Left lung (tissue), 10 donors: Measurements from ENCODE around the gene EXT2. TPM values are rescaled to one million over a fixed set of nuclear protein-coding genes. Genes with fewer than 3 reads are reported as not detected.

Experiments
- ATAC-seq: fragments of 200-7000 bp; cut with Tn5 transposase; one replicate; pipeline ENCODE4 v1.9.1; 2020; ENCODE audit warnings: moderate library complexity
- DNase-seq, 4 donors: peaks; one replicate each; pipeline ENCODE4 v3.0.0-alpha.2; 2013 to 2020
- H3K27ac ChIP-seq, 2 donors: fragments of 200-600 bp; sonication (generic) in 1 of 2; one replicate each; pipeline versions ENCODE4 v1.5.0 to v1.8.0; 2020 to 2021
- H3K27me3 ChIP-seq, 2 donors: fragments of 200-600 bp; sonication (generic) in 1 of 2; one replicate each; pipeline versions ENCODE4 v1.5.0 to v1.8.0; 2020 to 2021
- H3K36me3 ChIP-seq, 2 donors: fragments of 200-600 bp; sonication (generic) in 1 of 2; one replicate each; pipeline versions ENCODE4 v1.5.0 to v1.8.0; 2020 to 2021
- H3K4me1 ChIP-seq, 2 donors: fragments of 200-600 bp; one replicate each; pipeline ENCODE4 v1.8.0; 2021
- H3K4me3 ChIP-seq, 2 donors: fragments of 200-600 bp; sonication (generic) in 1 of 2; one replicate each; pipeline versions ENCODE4 v1.5.0 to v1.8.0; 2020 to 2021; ENCODE audit warnings: mild to moderate bottlenecking in 1 of 2
- H3K9me3 ChIP-seq, 2 donors: fragments of 200-600 bp; sonication (generic) in 1 of 2; one replicate each; pipeline versions ENCODE4 v1.5.0 to v1.8.0; 2020 to 2021
- CTCF ChIP-seq, 2 donors: fragments of 200-600 bp; sonication (generic) in 1 of 2; IDR thresholded peaks; one replicate each; pipeline versions ENCODE4 v1.5.0 to v1.8.0; 2021; ENCODE audit warnings: antibody characterized with exemption in 2 of 2
- intact Hi-C, 2 donors: fragments of 100-400 bp; cut with DNase I; formaldehyde crosslinking; loops; one replicate each; pipeline versions ENCODE4 v1.11.2 to v1.14.2; 2022
- polyA plus RNA-seq, 6 donors: library from polyadenylated mRNA; unstranded; fragments of 120-200 nt; gene quantifications; one replicate each; pipeline ENCODE4 v1.2.1, GENCODE V29; 2013; ENCODE audit not compliant: insufficient read length in 6 of 6
- total RNA-seq, 2 donors: library from RNA; stranded (reverse); fragmentation: NEBNext Ultra II Directional; extraction: Animal tissue kit (Norgen Biotek cat#: 25700); gene quantifications; one replicate each; pipeline ENCODE4 v1.2.1, GENCODE V29; 2021
- donor health status: DM: no; HTN: yes; CAD: no.
- donor health status: DM: no; HTN: no; CAD: no.

The EXT2 gene
- total and polyA plus RNA-seq, 8 donors: 56.4 to 85.0 (median 76.8) TPM

- no peak overlapping the region for H3K27ac ChIP-seq
- intact Hi-C loops: no loop called here
- peaks cover 0 to 12% of the 10 kb centered on the region in 2 donors for H3K9me3 ChIP-seq
- no peaks in the 10 kb centered on the region for H3K4me1 ChIP-seq
- TF ChIP-seq CTCF (IDR thresholded peaks at IDR 0.05): no peak
- H3K4me3 ChIP-seq: no peak overlapping the region
- no peaks in the 10 kb centered on the region for H3K36me3 ChIP-seq
- no peak for DNase-seq
- H3K27me3 ChIP-seq: no peaks in the 10 kb centered on the region
- ATAC-seq: no peak
Observed at GRCh38 chr11:44257338-44258189, 162.1 kb downstream of the EXT2 start.

GRCh38 chr11:44258190-44258489 lies 162.7 kb downstream of the EXT2 start:
- ATAC-seq (no peak), DNase-seq (no peak)
- H3K27me3 ChIP-seq: no peaks in the 10 kb centered on the region
- no peaks in the 10 kb centered on the region for H3K36me3 ChIP-seq
- H3K27ac ChIP-seq: no peak overlapping the region
- TF ChIP-seq CTCF (IDR thresholded peaks at IDR 0.05): no peak
- no peaks in the 10 kb centered on the region for H3K4me1 ChIP-seq
- intact Hi-C loops: no loop called here
- no peak overlapping the region for H3K4me3 ChIP-seq
- peaks cover 0 to 6% of the 10 kb centered on the region in 2 donors for H3K9me3 ChIP-seq

GRCh38 chr11:44258839-44259420 lies 163.5 kb downstream of the EXT2 start:
- H3K9me3 ChIP-seq: no peaks in the 10 kb centered on the region
- no peak for TF ChIP-seq CTCF (IDR thresholded peaks at IDR 0.05)
- no peak overlapping the region for H3K27ac ChIP-seq
- H3K4me3 ChIP-seq: no peak overlapping the region
- no peaks in the 10 kb centered on the region for H3K36me3 ChIP-seq
- no peaks in the 10 kb centered on the region for H3K27me3 ChIP-seq
- intact Hi-C loops: no loop called here
- ATAC-seq (no peak), DNase-seq (no peak)
- no peaks in the 10 kb centered on the region for H3K4me1 ChIP-seq

- no peak for ATAC-seq
- TF ChIP-seq CTCF (IDR thresholded peaks at IDR 0.05): no peak
- Histone ChIP-seq H3K27ac (no peak overlapping the region), H3K36me3 (no peaks in the 10 kb centered on the region), H3K4me3 (no peak overlapping the region), H3K27me3 (no peaks in the 10 kb centered on the region), H3K9me3 (no peaks in the 10 kb centered on the region), H3K4me1 (no peaks in the 10 kb centered on the region)
- no peak for DNase-seq
- intact Hi-C loops: no loop called here
Observed at GRCh38 chr11:44260081-44260480, 164.6 kb downstream of the EXT2 start.

- H3K27me3 ChIP-seq: no peaks in the 10 kb centered on the region
- no peaks in the 10 kb centered on the region for H3K4me1 ChIP-seq
- H3K27ac ChIP-seq: no peak overlapping the region
- no peaks in the 10 kb centered on the region for H3K9me3 ChIP-seq
- intact Hi-C loops: no loop called here
- H3K36me3 ChIP-seq: no peaks in the 10 kb centered on the region
- TF ChIP-seq CTCF (IDR thresholded peaks at IDR 0.05): no peak
- H3K4me3 ChIP-seq: no peak overlapping the region
- DNase-seq (peak in 1 of 4 donors; percentile 53), ATAC-seq (no peak)
Observed at GRCh38 chr11:44261800-44262591, 166.5 kb downstream of the EXT2 start.
